ENCODE results near the gene NSMCE1.

GRCh38 chr16:27181019-27181790 is 87.4 kb downstream of the NSMCE1 start:
- TF ChIP-seq CTCF (IDR thresholded peaks at IDR 0.05; ENCODE audit: insufficient read depth, low read length) (no peak), REST (IDR thresholded peaks at IDR 0.05; ENCODE audit: insufficient replicate concordance, low read depth) (no peak), POLR2AphosphoS5 (IDR thresholded peaks at IDR 0.05; ENCODE audit: low read depth) (no peak), GABPA (IDR thresholded peaks at IDR 0.05; ENCODE audit: low read depth) (no peak), SPI1 (IDR thresholded peaks at IDR 0.05; ENCODE audit: borderline replicate concordance, low read depth) (no peak)
